HG03460 (cell line): Measurements from ENCODE around the gene CRYBA1.

ENCODE experiments used
- ATAC-seq: cut with Tn5 transposase; IDR thresholded peaks from one replicate; pipeline ENCODE4 v1.9.1; 2021; ENCODE audit not compliant: unreplicated experiment

Gene CRYBA1

DNA sequence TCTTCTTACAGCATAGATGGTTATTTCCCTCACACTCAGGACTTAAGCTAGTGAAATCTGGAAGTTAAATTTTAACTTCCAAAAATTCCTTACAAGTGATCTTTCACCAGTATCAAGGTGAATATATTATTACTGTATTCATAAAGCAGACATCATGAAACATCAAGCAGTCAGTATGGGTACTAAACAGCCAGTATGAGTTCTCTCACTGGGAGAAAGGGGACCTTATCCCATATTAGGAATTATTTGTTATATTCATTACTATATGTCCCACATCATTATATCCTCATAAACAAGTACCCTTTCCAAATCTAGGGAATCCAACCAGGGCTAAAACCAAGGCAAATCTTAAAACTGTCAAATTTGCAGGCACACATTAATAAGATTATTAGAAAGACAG lies 32.0 kb downstream of the CRYBA1 start:
- no peak for ATAC-seq

DNA sequence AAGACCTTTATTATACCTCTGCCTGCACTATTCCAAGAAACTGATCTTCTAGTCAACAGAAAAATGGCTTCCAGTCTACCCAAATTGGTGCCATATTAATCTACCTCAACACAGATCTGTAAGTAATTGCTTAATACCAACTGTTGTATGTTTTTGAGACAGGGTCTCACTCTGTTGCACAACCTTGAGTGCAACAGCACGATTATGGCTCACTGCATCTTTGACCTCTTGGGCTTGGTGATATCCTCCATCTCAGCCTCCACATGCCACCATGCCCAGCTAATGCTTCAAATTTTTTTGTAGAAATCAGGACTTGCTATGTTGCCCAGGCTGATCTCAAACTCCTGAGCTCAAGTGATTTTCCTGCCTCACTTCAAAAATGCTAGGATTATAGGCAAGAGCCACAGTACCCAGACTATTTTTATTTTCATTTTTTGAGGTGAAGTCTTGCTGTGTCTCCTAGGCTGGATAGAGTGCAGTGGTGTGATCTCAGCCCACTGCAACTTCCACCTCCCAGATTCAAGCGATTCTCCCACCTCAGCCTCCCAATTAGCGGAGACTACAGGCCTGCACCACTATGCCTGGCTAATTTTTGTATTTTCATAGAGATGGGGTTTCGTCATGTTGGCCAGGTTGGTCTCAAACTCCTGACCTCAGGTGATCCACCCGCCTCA lies 32.9 kb downstream of the CRYBA1 start:
- no peak for ATAC-seq

DNA sequence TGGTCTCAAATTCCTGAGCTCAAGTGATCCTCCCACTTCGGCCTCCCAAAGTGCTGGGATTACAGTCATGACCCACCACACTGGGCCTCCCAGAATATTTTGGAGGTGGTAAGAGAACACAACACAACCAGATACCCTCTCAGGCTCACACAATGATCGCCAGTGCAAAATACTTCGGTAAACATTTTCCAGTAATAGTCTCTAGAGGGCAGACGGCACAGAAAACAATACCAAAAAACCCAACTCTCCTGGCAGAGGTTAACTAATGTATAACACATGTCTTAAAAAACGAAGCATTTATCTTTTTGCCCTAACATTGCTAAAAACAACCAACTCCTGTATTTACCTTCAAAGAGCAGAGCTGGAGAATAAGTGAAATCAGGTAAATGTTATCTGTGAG lies 36.8 kb downstream of the CRYBA1 start:
- ATAC-seq, result no peak

DNA sequence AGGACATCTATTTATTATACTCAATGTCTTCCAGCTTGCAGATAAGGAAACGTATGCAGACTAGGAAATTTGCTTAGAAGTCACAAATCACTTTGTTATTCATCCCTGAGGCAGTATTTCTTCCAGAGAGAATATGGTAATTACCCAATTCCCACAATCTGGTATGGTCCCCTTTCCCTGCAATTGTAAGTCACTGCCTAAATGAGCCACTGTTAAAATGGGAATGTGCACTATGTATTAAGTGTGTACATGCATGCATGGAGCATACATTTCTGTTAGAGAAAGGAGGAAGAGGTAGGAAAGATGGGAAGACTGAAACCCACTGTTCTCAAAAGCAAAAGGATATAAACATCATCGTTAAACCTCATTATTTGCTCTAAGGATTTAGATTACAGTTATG lies 37.3 kb downstream of the CRYBA1 start:
- ATAC-seq, result no peak

DNA sequence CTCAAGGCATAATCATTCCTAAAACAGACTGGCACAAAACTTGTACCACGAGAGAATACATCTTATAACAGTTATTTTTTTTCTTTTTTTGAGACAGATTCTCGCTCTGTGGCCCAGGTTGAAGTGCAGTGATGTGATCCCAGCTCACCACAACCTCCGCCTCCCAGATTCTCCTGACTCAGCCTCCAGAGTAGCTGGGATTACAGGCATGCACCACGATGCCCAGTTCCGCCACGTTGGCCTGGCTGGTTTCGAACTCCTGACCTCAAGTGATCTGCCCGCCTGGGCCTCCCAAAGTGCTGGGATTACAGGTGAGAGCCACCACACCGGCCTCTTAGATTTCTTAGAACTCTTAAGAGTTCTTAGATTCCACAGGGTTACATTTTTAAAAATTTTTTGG lies 43.2 kb downstream of the CRYBA1 start:
- no peak for ATAC-seq

GRCh38 chr17:29291163-29291752 lies 44.6 kb downstream of the CRYBA1 start:
- no peak for ATAC-seq

DNA sequence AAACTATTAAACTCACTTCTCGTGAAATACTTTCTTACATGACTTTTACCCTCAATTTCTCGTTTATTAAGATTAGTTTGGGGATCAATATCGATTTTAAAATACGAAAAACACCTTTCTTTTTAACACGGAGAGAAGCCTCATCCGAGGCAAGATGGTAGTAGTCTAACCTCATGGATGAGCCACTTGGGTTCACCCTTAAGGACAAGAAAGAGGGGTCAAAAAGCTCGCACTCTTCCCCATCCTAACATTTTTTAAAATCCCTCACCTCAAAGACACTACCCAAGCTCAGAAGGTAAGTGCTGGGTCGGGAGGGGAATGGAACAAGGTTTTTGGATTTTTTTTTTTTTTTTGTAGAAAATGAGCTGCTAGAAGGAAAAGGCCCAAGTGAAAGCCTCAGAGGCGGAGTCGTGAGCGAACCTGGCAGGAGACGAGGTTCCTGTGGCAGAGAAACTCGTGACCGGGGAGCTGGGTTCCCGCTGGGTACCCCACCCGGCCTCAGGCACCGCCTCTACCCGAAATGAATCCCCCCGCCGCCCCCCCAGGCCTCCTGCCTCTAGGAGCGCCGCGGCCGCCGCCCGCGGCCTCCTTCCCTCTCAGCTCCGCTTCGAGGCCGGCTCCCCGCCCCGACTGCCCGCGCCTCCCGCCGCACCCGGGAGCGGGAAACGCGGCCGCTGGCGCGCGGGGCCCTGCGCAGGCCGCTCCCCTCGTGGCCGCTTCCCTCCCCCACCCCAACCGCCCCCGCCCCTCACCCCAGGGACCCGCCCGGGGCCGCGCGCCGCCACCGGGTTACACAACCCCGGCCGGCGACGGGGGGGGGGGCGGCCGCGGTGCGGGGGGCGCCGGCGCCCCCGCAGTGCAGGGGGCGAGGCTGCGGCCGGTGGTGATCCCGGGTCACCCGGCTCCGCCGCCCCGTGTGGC lies 45.7 kb downstream of the CRYBA1 start:
- peak; percentile 4 for ATAC-seq

DNA sequence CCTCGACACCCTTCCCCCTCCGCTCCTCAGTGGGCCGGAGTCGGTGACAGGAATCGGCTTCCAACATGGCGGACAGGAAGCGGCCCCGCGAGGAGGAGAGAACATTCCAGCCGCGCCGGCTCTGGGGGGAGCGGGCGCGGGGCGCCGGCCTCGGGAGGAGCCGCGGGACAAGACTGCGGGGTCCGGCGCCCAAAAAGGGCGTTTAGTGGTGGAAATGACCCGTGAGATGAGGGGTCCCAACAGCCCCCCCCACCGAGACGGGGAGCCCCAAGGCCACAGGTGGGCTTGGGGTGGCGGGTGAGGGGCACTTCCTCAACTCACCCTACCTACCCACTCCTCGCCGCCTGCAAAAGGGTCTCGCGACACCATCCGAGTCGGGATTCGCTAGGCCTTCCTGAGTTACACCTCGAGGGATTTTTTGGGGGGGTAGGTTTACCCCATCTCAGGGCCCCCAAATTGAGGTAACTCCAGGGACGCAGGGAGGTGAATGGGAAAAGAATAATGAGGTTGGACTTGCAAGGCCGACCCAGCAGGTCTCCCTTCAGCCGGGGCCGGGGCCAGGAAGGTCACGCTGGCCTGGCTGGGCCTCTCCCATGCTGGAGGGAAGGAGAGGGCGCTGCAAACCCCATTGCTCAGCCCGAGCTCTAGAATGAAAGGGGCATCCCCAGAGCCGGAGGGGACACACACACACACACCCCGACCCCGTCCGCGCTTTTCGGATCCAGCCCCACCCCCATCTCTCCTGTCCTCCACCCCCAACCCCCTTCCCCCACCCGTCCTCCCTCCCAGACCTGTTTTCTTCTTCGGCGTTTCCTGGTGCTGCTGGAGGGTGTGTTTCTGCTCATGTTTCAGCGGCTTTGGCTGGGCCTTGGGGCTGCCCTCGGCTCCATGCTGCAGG lies 46.6 kb downstream of the CRYBA1 start:
- peak; percentile 31 for ATAC-seq

DNA sequence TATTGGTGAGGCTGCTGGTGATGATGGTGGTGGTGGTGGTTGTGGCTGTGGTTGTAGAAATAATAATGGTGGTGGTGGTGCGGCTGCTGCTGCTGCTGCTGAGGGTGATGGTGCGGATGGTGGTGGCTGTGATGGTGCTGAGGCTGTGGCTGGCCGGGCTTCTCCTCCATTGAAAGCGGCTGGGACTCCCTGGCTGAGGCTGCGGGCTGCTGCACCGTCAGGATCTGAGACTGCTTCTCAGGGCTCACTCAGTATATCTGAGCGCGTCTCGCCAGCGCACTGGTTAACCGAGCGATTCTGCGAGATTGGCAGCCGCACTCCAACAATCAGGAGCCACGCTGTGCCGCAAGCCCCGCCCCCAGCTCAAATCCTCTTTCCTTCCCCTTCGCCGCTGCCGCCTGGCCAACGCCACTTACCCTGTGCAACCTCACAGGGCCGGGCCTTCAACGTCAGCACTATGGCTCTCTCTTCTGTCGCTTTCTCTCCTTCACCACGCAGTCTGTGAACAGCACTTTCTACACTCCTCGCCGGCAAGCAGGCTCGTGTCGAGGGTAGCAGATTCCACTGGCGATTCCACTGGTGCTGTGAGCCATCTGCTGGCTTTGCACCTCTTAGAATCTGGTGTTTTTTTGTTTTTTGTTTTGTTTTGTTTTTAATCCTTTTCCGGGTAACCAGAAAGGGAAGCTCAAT lies 47.4 kb downstream of the CRYBA1 start, which contains the start of gene NUFIP2:
Gene NUFIP2, minus strand, starts transcription at position 259 of the 690 bp plus-strand sequence. Its CDS starts 89 bp downstream, at position 170.
- peak; percentile 80 for ATAC-seq

DNA sequence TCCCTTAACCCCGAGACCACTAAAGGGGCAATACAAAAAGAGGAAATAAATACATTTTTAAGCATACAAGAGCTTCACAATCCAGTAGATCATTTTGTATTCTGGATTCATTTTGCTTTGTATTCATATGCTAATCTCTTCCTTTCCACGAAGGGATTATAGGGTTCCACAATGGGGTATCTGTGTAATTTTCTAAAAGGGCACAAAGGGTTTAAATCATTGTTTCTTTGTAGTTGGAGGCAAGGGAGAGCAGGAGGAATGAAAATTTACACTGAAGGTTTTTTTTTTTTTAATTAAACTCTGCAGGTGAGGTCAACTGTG lies 47.9 kb downstream of the CRYBA1 start:
- no peak for ATAC-seq

DNA sequence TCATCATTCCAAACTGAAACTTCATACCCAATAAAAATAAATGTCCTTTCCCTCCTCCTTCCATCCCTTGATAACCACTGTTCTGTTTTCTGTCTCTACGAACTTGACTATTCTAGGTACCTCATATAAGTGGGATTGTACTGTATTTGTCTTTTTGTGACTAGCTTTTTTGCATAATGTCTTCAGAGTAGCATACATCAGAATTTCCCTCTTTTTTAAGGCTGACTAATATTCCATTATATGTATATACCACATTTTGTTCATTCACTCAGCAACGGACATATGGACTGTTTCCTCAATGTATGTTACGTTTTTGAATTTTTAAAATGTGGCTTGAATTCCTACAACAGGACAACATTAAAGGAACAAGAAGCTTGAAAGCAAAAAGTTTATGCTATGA lies 48.8 kb downstream of the CRYBA1 start:
- no peak for ATAC-seq

DNA sequence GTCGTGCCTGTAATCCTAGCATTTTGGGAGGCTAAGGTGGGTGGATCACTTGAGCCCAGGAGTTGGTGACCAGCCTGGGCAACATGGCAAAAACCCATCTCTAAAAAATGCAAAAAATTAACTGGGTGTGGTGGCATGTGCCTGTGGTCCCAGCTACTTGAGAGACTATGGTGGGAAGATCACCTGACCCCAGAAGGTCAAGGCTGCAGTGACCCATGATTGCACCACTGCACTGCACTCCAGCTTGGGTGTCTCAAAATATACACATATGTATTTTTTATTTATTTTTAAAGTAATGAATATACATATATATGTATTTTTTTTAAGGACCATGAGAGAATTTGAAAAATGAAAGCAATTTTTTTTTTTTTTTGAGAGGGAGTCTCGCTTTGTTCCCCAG lies 52.4 kb downstream of the CRYBA1 start:
- ATAC-seq, result no peak

DNA sequence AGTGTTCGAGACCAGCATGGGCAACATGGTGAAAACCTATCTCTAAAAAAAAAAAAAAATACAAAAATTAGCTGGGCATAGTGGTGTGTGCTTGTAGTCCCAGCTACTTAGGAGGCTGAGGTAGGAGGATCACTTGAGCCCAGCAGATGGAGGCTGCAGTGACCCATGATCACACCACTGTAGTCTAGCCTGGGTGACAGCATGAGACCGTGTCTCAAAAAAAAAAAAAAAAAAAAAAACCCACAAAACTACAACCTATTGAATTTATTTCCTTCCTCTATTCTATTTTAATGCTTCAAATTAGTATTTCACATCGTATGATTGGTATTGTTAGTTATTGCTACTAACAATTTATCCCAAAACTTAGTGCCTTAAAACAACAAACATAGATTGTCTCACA lies 56.7 kb downstream of the CRYBA1 start:
- ATAC-seq, result no peak
